GM18858 (cell line): ENCODE results near the gene TRMT1L.
"Not testable (repeated sequence)": the region's sequence is repeated elsewhere in the genome, so short reads cannot be mapped to it uniquely, and the experiment has no call there.

ENCODE experiments used
- ATAC-seq: cut with Tn5 transposase; IDR thresholded peaks from one replicate; pipeline ENCODE4 v1.9.1; 2021; ENCODE audit not compliant: unreplicated experiment

The TRMT1L gene, protein sequence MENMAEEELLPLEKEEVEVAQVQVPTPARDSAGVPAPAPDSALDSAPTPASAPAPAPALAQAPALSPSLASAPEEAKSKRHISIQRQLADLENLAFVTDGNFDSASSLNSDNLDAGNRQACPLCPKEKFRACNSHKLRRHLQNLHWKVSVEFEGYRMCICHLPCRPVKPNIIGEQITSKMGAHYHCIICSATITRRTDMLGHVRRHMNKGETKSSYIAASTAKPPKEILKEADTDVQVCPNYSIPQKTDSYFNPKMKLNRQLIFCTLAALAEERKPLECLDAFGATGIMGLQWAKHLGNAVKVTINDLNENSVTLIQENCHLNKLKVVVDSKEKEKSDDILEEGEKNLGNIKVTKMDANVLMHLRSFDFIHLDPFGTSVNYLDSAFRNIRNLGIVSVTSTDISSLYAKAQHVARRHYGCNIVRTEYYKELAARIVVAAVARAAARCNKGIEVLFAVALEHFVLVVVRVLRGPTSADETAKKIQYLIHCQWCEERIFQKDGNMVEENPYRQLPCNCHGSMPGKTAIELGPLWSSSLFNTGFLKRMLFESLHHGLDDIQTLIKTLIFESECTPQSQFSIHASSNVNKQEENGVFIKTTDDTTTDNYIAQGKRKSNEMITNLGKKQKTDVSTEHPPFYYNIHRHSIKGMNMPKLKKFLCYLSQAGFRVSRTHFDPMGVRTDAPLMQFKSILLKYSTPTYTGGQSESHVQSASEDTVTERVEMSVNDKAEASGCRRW

DNA sequence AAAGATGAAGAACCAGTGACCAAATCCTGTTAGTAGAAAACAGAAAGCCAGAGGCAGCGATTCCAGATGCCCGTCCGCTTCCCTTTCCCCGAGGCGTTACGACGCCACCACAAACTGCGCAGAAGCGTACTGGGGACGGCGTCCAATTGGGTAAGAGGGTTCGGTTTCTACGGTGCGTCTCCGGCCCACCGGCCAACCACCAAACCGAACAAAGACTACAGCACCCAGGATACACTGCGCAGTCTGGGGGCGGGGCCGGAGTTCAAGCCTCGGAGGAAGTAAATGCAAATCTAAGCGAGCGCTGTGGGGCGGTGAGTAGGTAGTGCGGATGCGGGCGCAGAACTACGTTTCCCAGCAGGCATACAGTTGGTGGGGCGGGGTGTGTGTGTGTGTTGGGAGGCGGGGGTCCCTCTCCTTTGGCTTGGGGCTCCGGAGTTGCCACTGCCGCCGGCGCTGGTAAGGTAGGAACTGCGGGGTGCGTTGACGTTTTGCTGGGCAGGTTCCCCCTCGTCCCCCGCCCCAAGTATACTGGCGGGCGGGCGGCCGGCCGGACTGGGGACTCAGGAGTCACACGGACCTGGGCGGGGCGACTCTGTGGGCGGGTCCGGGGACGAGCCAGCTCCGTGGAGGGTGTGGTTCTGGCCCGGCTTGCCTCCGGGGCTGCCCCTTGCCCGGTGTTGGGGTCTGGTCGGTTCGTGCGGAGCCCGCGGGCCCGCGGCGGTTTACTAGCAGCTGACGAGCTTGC is at the start of gene TRMT1L, which contains the start of gene SWT1:
TRMT1L (minus strand) TSS at position 100 of the 745 bp plus-strand sequence. CDS start 241 bp downstream, outside the sequence.
SWT1 (plus strand) TSS at position 314 of the 745 bp plus-strand sequence. CDS start 3,675 bp downstream, outside the sequence.
- ATAC-seq: peak; percentile 90

DNA sequence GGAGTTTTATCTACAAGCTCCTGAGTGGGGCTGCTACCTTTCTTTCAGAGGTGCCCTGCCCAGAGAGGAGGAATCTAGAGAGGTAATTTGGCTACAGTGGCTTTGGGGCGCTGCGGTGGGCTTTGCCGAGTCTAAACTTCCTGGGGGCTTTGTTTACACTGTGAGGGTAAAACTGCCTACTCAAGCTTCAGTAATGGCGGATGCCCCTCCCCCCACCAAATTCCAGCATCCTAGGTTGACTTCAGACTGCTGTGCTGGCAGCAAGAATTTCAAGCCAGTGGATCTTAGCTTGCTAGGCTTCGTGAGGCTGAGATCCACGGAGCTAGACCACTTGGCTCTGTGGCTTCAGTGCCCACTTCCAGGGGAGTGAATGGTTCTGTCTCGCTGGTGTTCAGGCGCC is 44.1 kb upstream of the TRMT1L start:
- no peak for ATAC-seq

GRCh38 chr1:185198712-185199111 is 42.0 kb upstream of the TRMT1L start:
- not testable (repeated sequence) for ATAC-seq

DNA sequence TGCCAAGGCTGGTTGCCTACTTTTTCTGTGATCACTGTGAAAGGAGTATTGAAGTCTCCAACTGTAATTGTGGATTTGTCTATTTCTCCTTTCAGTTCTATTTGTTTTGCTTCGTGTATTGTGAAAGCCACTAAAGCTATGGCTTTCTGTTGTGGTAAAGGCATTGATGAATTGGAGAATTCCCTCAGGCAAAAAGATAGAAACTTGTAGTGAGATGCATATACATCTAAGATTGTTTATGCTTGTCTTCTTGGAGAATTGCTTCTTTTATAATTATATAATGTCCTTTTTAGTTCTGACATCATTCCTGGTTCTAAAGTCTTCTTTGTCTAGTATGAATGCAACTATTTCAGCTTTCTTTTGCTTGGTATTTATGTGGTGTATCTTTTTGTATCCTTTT is 37.0 kb upstream of the TRMT1L start:
- no peak for ATAC-seq

- ATAC-seq: peak; percentile 81
Observed at GRCh38 chr1:185170291-185170848, 13.6 kb upstream of the TRMT1L start.

DNA sequence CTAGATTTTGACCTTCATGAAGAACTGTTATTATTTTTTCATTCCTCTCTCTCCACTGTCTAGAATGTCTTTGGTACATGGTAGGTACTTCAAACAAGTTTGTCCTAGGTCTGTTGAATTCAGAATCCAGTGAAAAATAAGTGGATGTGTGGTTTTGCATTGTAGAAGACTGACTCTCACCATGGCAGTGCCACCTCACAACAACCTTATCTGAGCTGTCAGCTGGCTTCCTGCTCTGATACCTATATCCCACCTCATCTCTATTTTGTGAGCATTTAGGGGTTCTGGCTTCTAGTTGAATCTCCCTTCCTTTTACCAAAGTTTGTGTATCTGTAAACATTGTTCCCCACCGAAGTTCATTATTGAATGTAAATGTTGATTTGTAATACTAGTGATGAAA is 9.4 kb upstream of the TRMT1L start:
- ATAC-seq: no peak

DNA sequence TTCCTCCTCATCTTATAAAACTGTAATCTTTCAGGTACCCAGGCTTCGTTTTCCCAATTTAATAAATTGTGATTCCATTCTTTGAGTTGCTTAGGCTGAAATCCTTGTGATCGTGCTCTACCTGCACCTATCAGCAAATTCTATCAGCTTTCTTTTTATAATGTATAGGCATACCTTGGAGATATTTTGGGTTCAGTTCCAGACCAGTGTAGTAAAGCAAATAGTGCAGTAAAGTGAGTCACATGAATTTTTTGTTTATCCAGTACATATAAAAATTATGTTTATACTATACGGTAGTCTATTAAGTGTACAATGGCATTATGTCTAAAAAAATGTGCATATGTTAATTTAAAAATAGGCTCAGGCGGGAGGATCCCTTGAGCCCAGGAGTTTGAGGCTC is 5.7 kb upstream of the TRMT1L start:
- ATAC-seq: no peak

DNA sequence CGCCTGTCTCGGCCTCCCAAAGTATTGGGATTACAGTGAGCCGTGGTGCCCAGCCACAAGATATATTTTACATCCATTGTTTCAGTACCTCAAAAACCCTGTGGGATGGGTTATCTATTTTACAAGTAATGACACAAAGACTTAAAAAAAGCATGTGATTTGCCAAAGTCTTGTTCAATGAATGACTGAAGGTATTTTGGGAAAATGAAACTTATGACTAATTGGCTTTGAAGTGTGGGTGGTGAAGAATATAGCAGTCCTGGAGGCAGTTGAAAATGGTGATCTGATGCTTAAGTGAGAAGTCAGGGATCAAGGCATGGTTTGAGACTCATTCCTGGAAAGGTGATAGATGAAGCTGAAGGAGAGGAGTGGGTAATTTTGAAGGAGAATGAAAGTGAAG is 3.2 kb upstream of the TRMT1L start:
- ATAC-seq: no peak

- no peak for ATAC-seq
Observed at GRCh38 chr1:185158800-185159199, 2.0 kb upstream of the TRMT1L start.

DNA sequence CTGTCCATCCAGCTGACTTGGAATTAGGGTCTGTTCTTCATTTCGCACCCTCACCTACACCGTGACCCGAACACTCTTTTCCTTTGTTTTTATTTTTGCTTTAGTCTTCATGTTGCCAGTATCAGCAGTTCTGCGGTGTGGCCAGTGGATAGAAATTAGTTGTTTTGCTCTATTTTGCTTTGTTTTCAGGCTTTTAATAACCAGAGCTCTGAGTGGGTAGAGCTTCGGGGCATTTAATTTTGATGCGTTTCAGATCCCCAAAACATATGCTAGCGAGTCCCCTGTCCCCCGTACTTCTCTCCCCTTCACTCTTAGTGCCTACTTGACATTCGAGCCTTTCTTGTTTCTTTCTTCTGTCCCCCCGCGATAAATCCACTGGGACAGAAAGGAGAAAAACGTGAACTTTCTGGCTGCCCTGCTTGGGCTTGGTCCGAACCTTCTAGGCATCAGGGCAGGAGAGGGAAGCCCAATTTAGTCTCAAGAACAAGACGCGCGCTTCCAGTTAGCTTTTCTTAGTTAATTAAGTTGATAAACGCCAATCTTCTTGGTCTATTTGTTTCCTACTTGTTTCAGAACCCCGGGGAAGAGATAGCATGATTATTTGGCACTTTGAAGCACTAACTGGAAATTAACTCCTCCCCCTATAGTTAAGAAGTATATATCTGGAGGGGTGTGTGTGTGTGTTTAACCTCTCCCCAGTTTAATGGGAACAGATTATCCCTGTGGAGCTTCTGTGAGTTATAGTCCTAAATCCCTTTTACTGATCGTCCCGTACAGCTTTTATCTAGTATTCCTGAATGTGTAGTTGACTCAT is 1.1 kb upstream of the TRMT1L start:
- no peak for ATAC-seq

- ATAC-seq: peak; percentile 13
Observed at GRCh38 chr1:185156288-185156853, 382 bp downstream of the TRMT1L start.

GRCh38 chr1:185155600-185156287 is 1.0 kb downstream of the TRMT1L start:
- ATAC-seq: no peak

DNA sequence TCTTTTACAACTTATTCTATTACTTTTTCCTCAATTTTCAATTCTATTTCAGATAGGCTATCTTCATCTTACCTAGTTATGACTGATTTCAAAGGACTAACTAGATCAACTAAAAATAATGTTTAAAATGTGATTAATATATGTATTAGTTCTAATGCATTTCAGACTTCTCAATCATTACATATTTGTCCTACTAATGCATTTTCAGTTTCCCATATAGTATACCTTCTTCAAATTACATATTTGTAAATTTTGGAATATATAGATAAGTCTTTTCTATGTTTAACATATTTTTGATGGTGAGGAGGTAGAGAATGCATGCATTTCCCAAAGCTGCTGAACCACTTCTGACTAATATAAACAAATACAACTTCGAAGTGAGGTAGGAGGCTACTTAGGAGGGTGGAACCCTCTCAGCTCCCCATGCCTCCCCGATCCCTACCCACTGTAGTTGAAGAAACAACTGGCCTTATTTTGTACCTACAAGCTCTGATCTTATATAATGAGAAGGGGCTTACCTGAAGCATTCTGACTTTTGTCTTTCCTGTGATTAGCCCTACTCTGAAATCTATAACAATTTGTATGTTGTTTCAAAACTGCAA is 1.7 kb downstream of the TRMT1L start:
- no peak for ATAC-seq

DNA sequence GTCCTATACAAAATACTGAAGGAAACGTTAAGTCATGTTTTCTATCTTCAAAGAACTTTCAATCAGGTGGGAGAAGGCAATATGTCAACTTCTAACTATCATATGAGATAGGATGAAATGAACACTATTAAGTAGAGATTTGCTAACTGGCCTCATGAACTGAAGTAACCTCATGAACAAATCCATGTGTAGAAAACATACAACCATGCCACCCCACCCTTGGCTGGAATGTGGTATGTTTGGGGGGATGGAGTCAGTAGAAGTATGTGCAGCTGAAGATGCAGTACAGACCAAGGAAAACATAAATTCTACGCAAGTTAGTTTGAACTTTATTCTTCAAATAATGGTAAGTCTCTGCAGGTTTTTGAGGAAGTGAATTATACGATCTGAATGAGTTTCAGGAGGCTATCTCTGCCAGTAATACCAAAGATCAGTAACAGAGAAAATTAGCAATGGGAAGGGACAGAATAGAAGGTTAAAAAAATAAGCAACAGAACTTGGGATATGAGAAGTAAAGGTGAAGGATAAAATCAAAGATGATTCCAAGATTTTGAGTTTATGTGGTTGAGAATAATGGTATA is 4.5 kb downstream of the TRMT1L start:
- no peak for ATAC-seq

- ATAC-seq: no peak
Observed at GRCh38 chr1:185151215-185151614, 5.5 kb downstream of the TRMT1L start.

DNA sequence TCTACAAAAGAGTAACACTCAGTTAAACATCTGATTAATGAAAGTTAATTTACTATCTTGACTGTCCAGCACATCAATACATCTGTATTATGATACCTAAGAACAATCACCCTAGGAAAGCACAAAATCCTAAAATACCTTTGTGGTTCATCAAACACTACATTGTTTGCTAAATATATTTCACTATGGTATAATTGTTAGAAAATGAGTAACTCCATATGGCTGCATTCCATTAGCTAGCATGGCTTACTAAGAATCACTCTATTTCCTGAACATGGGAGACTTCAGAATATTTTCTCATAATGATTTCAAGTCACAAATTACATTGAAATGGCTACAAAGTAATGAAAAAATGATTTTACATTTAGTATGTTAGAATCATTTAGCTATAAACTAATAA is 12.5 kb downstream of the TRMT1L start:
- ATAC-seq: no peak

GRCh38 chr1:185139246-185139645 is 17.5 kb downstream of the TRMT1L start:
- ATAC-seq: no peak

DNA sequence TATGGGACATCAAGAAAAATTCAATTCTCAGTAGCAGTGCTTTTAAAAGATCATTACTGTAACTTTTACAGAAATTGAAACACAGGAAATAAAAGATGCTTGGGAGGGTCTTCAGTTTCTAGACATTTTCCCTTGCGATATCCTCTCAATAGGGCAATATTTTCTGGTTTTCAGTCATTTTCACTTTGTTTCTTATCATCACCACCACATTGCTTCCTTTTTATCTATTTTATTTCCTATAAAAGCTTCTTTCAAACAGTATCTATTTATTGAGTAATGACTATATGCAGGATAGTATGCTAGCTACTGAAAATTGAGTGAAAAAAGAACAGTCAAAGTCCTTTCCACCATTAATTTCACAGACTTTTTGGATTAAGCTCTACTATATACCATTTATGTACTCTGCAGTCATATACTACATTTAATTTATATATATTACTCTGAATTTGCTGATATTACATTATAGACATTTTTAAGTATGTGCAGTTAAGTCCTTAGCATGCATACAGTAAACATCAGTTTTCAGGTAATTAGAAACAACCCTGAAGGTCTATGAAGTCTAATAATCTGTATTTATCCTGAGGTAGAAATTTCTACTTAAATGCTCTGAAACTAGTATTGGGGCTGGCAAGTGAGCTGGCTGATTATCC is 18.7 kb downstream of the TRMT1L start:
- ATAC-seq: no peak
